Epidermal melanocyte (primary cell): ENCODE results near the gene CABCOCO1.
"Not testable (repeated sequence)": the region's sequence is repeated elsewhere in the genome, so short reads cannot be mapped to it uniquely, and the experiment has no call there.

Experiments
- DNase-seq: peaks from one replicate; pipeline ENCODE4 v3.0.0; 2011; ENCODE audit warnings: low spot score; ENCODE audit not compliant: insufficient read length

The CABCOCO1 gene

GRCh38 chr10:61642676-61643075, 20.1 kb upstream of the CABCOCO1 start:
- DNase-seq: no peak

GRCh38 chr10:61643316-61643751, 19.4 kb upstream of the CABCOCO1 start:
- DNase-seq: no peak

DNA sequence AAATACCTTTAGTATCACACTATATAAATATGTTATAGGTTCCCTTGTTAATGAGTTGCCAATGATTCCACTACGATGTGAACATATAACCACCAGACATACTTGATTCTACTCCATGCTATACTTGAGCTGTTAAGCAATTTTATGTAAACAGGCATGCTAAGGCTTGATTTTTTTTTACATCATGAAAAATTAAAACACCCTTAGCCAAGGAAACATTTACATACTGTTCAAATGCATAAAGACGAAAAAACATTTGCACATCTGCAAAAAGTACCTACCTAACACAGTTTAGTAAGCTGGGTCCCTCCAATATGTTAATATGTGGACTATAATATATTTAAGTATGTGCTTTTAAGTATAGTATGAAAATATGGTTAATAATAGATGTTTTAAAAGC, 9.0 kb upstream of the CABCOCO1 start:
- DNase-seq: no peak

DNA sequence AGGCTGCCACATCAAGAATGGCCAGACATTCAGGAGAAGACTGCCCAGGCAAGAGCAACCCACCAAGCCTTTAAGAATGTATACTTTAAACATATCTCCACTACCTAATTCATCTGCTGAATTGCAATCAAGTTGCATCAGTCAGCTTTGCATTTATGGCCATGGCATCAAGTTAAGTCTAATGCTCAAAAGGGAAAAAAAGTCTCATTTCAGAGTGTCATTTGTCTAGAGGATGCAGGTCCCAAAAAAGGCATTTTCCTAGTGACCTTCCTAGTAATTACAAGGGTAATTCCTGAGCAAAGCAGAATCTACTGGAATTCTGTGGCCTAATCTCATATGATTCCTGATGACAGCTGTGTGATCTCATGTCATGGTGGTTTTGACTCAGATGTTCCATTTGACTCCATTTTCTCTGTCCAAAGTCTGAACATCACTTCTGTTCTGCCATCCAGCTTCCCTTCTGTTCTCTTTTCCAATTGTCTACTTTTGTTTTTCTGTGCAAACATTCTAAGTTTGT, 7.3 kb upstream of the CABCOCO1 start:
- no peak for DNase-seq

- DNase-seq: no peak
Observed at GRCh38 chr10:61663466-61663865, 737 bp downstream of the CABCOCO1 start.

DNA sequence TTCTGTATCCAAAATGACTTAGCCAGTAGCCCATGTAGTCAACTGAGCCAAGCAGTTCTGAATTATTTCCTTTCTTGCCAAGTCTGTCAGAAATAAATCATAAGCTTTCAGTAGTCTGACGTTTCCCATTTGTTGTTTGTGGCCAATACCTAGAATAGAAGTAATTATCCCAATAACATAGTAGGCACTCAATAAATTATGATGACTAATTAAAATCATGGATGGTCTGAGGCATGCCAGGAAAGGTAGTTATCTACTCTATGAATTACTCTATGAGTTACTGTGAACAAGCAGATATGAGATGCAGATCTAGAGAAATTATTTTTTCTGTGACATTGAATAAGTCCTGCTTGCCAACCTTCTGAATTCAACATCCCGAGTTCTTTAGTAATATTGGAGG, 2.3 kb downstream of the CABCOCO1 start:
- no peak for DNase-seq

DNA sequence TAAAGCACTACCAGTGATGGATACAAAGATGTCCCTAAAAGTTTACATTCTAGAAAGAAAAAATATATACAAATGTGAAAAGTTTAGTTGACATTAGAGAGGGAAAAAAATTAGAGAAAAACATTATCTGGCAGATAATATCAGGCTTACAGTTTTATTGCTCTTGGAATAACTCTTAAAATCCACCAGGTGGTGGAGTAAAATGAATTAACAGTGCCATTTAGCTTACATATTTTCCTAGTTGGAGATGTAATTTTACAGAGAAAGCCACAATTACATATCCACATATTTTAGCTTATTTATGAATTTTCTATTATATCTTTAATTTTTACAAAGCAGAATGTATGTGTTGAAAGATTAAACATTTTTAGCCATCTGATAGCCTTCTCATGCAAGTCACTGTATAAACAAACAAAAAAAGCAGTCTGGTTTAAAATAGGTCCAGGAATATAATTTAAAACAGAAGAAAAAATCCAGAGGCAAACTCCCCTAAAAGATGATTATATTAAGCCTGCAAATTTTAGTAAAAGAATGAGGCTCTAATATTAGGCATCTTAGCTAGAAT, 6.5 kb downstream of the CABCOCO1 start:
- DNase-seq: no peak

DNA sequence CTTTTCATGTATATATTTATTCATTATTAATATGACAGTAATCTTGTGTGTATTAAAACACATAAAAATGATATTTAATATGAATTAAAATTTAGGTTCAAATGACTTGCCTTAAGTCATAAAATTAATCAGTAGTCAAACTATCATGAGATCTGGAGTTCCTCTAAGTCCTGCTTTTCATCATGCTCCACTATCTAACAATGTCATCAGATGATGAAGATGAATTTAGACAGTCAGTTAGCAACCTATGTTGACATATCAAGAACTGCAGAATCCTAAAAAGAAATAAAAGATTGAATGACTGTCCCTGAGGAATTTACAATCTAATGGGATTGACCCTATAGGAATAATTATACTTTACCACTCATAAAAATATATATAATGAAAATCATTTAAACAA, 7.1 kb downstream of the CABCOCO1 start:
- DNase-seq: no peak

- DNase-seq: no peak
Observed at GRCh38 chr10:61673360-61673759, 10.6 kb downstream of the CABCOCO1 start.

DNA sequence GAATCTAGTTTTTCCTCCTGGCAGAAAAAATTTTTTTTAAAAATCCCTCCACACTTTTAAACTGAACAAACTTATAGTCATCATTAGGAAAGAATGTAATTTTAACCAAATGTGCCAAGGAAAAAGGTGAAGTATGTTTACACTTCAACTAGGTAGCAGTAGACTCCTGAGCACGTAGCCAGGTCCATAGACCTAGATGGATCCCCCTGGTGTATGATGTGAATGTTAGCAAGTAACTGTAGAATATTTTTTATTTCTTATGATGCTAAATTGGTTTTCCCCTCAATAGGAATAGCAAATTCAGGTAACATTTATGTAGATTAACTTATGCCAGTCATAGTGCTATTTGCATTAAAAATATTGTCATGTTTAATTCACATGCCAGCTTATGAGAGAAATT, 19.6 kb downstream of the CABCOCO1 start:
- DNase-seq: no peak

DNA sequence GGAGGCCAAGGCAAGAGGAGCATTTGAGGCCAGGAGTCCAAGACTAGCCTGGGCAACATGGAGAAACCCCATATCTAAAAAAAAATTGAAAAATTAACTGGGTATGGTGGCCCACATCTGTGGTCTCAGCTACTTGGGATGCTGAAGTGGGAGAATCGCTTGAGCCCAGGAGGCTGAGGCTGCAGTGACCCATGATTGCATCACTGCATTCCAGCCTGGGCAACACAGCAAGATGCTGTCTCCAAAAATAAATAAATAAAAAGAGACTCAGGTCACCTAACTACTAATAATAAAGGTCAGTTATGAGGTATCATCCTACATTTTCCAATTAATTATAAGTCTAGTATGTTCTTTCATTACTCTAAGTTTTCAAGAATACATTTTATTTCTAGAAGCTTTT, 20.6 kb downstream of the CABCOCO1 start:
- no peak for DNase-seq

- DNase-seq: no peak
Observed at GRCh38 chr10:61684894-61685507, 22.3 kb downstream of the CABCOCO1 start.

DNA sequence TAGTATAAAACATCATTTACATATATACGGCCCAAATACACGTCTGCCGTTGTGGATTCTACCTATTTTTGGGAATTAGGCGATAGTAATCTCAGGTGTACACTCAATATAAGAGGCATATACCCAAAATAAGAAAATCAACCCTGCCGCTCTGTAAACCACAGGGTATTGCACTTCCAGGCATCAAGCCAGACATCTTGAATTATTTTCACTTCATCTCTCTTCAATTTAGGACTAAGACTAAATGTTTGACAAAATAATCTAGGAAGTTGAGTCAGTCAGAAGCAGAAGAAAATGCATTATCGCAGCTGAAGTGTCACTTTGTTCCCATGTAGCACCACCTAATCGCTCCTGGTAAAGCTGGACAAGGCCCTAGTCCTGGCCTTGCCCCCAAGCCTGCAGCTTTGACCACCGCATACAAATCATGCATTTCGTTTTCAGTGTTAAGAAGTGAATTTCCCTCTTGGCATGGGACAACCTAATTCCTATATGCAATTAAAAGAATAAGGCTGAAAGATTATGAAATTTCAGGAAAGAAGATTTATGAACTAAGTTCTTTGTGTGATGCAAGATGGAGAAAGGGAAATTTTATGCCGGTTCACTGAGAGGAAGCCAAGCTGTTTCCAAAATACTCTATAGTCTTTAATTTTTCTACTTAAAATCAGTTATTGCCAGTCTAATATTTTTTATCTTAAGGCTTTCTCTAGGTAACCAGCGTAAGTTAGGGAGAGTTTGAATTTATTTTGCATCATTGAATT, 26.0 kb downstream of the CABCOCO1 start:
- no peak for DNase-seq

DNA sequence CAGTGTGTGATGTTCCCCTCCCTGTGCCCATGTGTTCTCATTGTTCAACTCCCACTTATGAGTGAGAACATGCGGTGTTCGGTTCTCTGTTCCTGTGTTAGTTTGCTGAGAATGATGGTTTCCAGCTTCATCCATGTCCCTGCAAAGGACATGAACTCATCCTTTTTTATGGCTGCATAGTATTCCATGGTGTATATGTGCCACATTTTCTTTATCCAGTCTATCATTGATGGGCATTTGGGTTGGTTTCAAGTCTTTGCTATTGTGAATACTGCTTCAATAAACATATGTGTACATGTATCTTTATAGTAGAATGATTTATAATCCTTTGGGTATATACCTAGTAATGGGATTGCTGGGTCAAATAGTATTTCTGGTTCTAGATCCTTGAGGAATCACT, 28.9 kb downstream of the CABCOCO1 start:
- DNase-seq: not testable (repeated sequence)

DNA sequence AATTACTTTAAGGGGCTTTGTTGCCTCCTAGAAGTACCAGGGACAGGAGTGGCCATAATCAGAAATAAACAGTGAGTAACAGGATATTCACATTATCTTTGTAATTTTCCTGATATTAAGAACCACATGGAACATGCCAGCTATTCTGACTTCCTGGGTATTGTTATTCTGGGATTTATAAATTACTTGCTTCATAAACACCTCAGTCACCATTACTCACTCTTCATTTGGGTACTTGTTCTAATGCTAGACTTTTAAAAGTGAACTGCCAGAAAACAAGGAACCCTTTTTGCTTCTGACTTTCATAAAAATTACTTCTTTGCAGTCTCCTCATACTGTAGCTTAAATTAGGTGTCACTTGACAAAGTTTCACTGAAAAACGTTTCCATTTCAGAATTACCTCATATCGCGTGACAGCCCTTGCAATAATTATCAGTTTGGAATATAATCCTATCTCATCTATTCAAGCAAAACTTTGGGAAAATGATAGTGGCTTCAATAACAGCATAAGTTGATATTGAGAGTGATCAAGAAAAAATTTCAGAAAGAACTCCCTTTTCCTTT, 29.8 kb downstream of the CABCOCO1 start:
- DNase-seq: no peak

DNA sequence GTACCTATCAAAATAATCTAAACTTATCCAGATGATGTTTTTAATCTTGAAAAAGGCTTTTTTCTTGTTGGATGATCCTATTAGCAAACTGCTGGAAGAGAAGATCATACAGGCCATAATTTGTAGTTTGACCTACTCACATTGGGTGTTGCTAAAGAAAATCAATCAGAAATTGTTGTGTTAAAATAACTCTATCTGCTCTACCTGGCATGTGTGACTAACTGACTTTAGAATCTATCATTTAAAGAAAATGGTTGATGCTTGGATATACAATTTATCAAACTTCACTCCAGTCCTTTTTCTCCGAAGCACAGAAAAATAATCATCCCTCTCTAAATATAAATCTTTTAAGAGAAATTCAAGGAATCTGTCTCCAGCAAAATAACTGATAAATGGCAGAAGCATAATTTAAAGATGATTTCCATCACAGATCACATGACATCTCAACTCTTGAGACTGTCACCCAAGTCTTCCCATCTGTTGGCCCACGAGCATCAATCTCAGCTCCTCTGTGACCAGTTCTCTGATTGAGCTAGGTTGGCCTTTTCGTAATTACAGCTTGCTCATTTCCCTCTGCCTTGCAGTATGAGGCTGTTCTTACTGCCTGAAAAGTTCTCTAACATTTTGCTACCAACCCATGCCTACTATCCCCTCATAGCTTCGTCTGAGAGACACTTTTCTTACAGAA, 36.4 kb downstream of the CABCOCO1 start:
- no peak for DNase-seq

DNA sequence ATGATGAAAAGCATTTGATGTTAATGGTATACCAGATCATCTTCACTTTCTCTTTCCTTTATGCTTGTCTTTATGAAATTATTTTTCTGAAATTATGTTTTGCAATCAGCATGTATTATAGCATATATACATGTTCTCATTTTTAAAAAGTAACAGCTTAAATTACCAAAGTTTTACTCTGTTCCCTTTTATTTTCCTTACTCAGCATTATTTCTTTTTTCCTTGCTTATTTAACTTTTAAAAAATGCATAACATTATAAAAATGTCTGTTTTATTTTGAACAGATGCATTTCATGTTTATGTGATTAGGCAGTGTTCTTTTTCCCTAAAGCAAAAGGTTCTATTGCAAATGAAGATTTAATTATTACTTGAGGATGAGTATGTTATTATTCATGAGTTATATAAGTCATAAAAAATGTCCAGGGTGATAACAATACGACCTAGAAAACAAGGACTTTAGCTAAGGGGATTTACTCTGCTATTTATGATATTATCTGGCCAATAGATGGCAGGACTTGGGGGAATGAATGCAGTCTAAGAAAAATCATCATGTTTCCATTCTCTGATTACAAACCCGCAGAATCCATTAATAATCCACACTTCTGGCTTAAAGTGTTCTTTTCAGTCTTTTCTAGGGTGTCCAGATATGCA, 38.5 kb downstream of the CABCOCO1 start:
- DNase-seq: no peak

DNA sequence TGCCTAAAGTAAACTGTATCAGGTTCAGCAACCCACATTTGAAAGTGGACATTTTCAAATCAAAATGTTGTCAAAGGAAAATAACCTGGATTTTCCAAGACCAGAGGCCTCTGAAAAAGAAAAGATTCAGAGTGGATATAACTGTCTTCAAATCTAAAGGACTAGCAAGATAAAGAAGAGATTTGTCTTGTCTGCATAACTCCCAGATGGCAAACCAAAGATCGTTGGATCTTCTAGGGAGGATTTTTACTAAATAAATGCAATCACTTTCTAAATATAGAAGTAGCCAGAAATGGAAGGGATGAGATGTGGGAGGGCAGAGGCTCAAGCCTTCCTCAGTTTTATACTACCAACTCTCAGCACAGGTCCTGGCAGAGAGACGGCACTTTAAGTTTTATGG, 39.0 kb downstream of the CABCOCO1 start:
- DNase-seq: no peak

- DNase-seq: no peak
Observed at GRCh38 chr10:61702584-61702983, 39.9 kb downstream of the CABCOCO1 start.

DNA sequence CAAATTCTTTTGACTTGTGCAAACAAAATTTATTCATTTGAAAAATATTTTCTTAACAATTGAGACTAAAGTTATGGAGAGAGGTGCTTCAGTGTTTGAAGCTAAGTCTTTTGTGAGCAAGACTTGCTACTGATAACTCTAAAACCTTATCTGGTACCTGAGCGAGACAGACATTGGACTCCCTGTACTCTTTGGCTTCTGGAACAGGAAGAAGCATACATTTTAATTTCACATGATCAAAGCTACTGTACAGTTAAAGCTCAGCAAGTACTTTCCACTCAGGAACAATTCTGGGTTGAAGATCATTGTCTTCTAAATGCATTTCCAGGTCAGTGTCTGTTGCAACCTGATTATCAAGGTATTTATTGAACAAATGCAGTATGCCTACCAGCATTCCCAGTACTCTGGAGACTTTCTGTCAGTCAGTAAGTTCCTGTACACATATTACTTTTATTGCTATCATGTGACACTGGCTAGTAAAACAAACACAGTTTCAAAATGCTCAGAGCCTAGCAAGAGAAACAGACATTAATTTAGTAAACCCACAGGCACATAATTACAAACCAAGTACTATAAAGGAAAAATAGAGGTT, 42.4 kb downstream of the CABCOCO1 start:
- no peak for DNase-seq

DNA sequence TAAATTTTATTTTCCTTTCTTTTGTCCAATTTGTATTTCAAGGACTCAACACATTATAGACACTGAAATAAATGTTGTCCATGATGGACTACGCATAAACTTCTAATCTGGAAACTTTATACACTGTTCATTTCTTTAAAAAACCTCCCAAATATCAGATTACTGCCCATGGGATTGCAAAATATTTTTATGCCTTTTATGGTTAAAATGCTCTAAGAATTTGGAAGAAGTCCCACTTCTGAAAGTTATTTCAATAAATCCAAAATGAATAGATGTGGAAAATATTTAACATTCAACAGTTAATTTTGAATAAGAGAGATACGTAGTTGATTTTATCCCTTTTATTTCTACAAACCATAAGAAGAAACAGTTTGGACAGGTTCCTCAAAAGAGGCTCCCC, 46.1 kb downstream of the CABCOCO1 start:
- no peak for DNase-seq
